ENCODE data around the gene CTCF.

CTCF gene

DNA sequence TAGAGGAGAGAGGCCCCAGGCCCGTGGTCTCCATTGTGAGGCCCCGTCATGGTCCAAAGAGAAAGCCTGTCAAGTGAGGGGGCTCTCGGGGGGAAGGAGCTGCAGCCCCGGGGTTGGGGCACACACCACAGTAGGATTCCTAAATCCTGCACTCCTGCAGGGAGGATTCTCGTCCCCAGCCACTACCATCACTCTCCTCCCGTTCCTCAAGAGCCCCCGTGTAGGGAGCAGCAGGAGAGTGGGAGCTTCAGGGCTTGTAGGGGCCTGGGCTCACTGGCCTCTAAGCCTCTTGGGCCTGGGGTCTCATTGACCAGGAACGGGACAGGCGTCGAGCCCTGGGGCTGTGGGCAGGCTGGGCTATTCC, 105.1 kb downstream of the CTCF start:
- TF ChIP-seq, protein P1, sequence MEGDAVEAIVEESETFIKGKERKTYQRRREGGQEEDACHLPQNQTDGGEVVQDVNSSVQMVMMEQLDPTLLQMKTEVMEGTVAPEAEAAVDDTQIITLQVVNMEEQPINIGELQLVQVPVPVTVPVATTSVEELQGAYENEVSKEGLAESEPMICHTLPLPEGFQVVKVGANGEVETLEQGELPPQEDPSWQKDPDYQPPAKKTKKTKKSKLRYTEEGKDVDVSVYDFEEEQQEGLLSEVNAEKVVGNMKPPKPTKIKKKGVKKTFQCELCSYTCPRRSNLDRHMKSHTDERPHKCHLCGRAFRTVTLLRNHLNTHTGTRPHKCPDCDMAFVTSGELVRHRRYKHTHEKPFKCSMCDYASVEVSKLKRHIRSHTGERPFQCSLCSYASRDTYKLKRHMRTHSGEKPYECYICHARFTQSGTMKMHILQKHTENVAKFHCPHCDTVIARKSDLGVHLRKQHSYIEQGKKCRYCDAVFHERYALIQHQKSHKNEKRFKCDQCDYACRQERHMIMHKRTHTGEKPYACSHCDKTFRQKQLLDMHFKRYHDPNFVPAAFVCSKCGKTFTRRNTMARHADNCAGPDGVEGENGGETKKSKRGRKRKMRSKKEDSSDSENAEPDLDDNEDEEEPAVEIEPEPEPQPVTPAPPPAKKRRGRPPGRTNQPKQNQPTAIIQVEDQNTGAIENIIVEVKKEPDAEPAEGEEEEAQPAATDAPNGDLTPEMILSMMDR (IDR thresholded peaks at IDR 0.05) = no peak

DNA sequence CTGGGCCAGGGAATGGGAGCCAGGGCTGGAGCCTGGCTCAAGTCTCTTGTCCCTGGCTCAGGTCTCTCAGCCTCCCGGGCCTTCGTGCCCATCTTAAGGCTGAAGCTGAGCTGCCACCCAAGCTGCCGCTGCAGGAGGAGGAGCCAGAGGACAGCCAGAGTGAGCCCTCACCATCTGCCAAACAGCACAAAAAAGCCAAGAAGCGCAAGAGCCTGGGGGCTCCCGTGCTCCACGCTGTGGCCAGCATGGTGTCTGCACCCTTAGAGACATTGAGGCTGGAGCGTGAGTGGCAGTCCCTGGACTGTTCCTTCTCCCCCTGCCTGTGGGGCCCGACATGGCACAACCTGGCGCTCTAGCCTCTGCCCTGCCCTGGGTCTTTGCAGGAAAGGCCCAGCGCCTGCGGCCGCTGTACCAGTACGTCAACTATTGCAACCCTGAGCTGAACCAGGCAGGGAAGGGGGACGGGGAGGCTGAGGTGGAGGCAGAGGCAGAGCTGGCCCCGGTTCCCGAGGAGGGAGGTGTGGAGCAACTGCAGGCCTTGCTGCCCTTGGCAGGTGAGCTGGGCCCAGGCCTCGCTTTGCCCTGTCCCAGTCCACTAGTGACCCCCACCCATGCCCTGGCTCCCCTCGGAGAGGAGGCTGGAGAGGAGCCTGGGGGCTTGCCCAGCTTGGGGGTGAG, 105.6 kb downstream of the CTCF start:
- no peak overlapping the region for H3K27ac Mint-ChIP-seq
- H3K9me3 Mint-ChIP-seq = no peaks in the 10 kb centered on the region
- DNase-seq = peak; percentile 77
- H3K36me3 Mint-ChIP-seq (ENCODE audit: low read depth) = peaks cover 15% of the 10 kb centered on the region
- peaks cover 28% of the 10 kb centered on the region for H3K4me1 Mint-ChIP-seq
- H3K4me3 Mint-ChIP-seq = peak overlapping the region; percentile 18
- peaks cover 3% of the 10 kb centered on the region for H3K27me3 Mint-ChIP-seq (ENCODE audit: low read depth, poor library complexity)
- TF ChIP-seq, protein P1 (IDR thresholded peaks at IDR 0.05) = peak; percentile 72

More for the DNA sequence above, 105.1 kb downstream of the CTCF start:
- Mint-ChIP-seq H3K27me3 (ENCODE audit: low read depth, poor library complexity) (peaks cover 7% of the 10 kb centered on the region), H3K4me1 (peaks cover 28% of the 10 kb centered on the region), H3K36me3 (ENCODE audit: low read depth) (peaks cover 15% of the 10 kb centered on the region), H3K9me3 (no peaks in the 10 kb centered on the region), H3K4me3 (peak overlapping the region; percentile 77), H3K27ac (no peak overlapping the region)
- DNase-seq = no peak

DNA sequence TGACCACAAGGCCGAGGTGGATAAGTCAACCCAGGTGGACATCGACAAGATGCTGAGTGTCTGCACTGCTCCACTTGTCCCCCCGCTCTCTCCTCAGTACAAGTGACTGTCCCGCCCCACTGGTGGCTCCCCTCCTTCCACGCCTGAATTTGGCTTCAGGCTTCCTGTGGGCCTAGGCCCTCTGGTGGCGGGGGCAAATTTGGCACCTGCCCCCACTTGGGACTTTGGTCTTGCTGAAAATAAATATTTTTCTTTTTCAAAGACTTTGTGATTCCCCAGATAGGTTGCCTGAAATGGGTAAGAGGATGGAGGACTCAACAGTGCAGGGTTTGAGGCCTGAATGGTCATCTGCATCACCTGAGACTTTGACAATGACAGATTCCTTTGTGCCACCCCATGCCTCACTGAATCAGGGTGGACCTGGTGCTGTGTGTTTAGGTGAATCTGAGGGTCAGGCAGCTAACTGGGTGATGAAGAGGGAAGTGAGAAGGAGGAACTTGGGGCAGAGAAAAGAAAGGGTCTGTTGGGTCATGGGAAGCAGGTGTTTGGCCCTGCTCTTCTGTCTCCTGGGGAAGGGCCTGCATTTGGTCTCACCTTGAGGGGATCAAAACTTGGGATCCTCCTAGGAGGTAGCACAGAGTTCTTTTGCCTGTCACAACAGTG, 106.3 kb downstream of the CTCF start:
- Mint-ChIP-seq H3K27me3 (ENCODE audit: low read depth, poor library complexity) (no peaks in the 10 kb centered on the region), H3K27ac (no peak overlapping the region), H3K4me1 (peaks cover 28% of the 10 kb centered on the region), H3K9me3 (no peaks in the 10 kb centered on the region), H3K4me3 (no peak overlapping the region), H3K36me3 (ENCODE audit: low read depth) (peaks cover 15% of the 10 kb centered on the region)
- DNase-seq = no peak
- TF ChIP-seq, protein P1 (IDR thresholded peaks at IDR 0.05) = no peak

DNA sequence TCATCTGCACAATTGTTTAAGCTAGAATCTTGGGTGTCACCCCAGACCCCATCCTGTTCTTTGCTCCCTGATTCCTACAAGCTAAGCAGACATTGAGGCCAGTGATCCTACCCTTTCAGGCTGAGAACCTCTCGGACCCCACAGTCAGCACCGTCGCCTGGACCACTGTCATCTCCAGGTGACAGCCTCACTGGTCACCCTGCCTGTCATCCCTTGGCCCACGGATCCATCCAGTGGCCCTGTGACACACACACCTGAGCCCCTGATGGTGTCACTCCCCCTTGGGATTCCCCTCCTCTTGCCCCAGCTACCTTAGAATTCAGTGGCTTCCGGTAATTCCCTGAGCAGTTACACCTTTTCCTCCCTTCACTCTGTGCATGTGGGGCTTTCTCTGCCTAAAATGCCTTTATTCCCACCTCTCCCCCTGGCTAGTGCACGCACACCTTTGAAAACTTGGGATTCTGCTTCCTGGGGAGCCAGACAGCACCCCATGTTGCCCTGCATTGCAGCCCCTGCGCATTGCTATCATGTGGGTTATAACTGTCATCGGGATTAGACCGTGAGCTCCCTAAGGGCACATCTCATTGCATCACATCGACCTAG, 107.3 kb downstream of the CTCF start:
- TF ChIP-seq, protein P1 (IDR thresholded peaks at IDR 0.05) = no peak
- H3K9me3 Mint-ChIP-seq = no peaks in the 10 kb centered on the region
- H3K27ac Mint-ChIP-seq = no peak overlapping the region
- peaks cover 27% of the 10 kb centered on the region for H3K4me1 Mint-ChIP-seq
- no peaks in the 10 kb centered on the region for H3K27me3 Mint-ChIP-seq (ENCODE audit: low read depth, poor library complexity)
- H3K36me3 Mint-ChIP-seq (ENCODE audit: low read depth) = peaks cover 7% of the 10 kb centered on the region
- H3K4me3 Mint-ChIP-seq = no peak overlapping the region
- no peak for DNase-seq

DNA sequence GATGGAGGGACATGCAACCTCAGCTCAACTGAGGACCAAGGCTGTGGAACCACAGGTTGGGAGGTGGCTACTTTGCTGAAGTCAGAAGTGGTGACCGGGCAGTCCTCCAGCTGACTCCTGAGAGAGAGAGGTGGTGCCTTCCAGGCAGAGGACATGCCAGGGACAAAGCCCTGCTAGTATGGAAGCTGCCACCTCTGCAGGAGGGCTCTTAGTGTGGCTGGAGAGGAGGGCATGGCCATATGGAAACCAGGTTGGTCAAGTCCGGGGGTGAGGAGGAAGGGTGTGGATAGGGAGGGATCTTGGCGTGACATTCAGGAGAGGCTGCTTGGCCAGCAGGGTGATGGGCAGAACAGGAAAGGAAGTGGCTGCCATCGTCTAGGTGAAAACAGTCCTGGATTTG, 110.0 kb downstream of the CTCF start:
- Mint-ChIP-seq H3K9me3 (no peaks in the 10 kb centered on the region), H3K27me3 (ENCODE audit: low read depth, poor library complexity) (no peaks in the 10 kb centered on the region), H3K4me1 (peaks cover 9% of the 10 kb centered on the region), H3K27ac (peak overlapping the region; percentile 31), H3K36me3 (ENCODE audit: low read depth) (no peaks in the 10 kb centered on the region), H3K4me3 (no peak overlapping the region)
- no peak for DNase-seq
- TF ChIP-seq, protein P1 (IDR thresholded peaks at IDR 0.05) = no peak

All from nephron progenitor cell (in vitro differentiated cells).